HG02623 (cell line): Measurements from ENCODE around the gene RBM15B.

ENCODE experiments used
- ATAC-seq: cut with Tn5 transposase; IDR thresholded peaks from one replicate; pipeline ENCODE4 v1.9.1; 2021; ENCODE audit warnings: moderate library complexity; ENCODE audit not compliant: unreplicated experiment

The RBM15B gene

GRCh38 chr3:51391566-51392354 lies 675 bp downstream of the RBM15B start:
- no peak for ATAC-seq

GRCh38 chr3:51392355-51393133 lies 1.5 kb downstream of the RBM15B start:
- no peak for ATAC-seq

GRCh38 chr3:51393134-51393495 lies 2.0 kb downstream of the RBM15B start:
- no peak for ATAC-seq

- no peak for ATAC-seq
These were observed 2.5 kb downstream of the RBM15B start for GRCh38 chr3:51393564-51393963.

GRCh38 chr3:51394541-51394940 lies 3.5 kb downstream of the RBM15B start:
- no peak for ATAC-seq

GRCh38 chr3:51395493-51396213 lies 4.6 kb downstream of the RBM15B start:
- ATAC-seq = no peak

GRCh38 chr3:51396401-51396800 lies 5.3 kb downstream of the RBM15B start:
- ATAC-seq = no peak

GRCh38 chr3:51397392-51397791 lies 6.3 kb downstream of the RBM15B start:
- no peak for ATAC-seq

GRCh38 chr3:51398595-51399310 lies 7.7 kb downstream of the RBM15B start:
- ATAC-seq = no peak

GRCh38 chr3:51400166-51400565 lies 9.1 kb downstream of the RBM15B start:
- ATAC-seq = no peak

GRCh38 chr3:51401735-51402134 lies 10.7 kb downstream of the RBM15B start:
- ATAC-seq = no peak

GRCh38 chr3:51403675-51404074 lies 12.6 kb downstream of the RBM15B start:
- ATAC-seq = no peak

GRCh38 chr3:51408021-51408420 lies 16.9 kb downstream of the RBM15B start:
- ATAC-seq = no peak

GRCh38 chr3:51408813-51409212 lies 17.7 kb downstream of the RBM15B start:
- ATAC-seq = no peak

GRCh38 chr3:51422211-51422610 lies 31.1 kb downstream of the RBM15B start:
- no peak for ATAC-seq

GRCh38 chr3:51426921-51427320 lies 35.8 kb downstream of the RBM15B start:
- ATAC-seq = no peak

- no peak for ATAC-seq
These were observed 38.1 kb downstream of the RBM15B start for GRCh38 chr3:51429138-51429537.

GRCh38 chr3:51434110-51434509 lies 43.0 kb downstream of the RBM15B start:
- no peak for ATAC-seq

- no peak for ATAC-seq
These were observed 43.8 kb downstream of the RBM15B start for GRCh38 chr3:51434746-51435327.

- no peak for ATAC-seq
These were observed 46.0 kb downstream of the RBM15B start for GRCh38 chr3:51436998-51437639.
